ENCODE results near the gene MCM5.

Gene MCM5

GRCh38 chr22:35403356-35403755, 3.4 kb downstream of the MCM5 start:
- no peak for DNase-seq (ENCODE audit: low spot score)

DNA sequence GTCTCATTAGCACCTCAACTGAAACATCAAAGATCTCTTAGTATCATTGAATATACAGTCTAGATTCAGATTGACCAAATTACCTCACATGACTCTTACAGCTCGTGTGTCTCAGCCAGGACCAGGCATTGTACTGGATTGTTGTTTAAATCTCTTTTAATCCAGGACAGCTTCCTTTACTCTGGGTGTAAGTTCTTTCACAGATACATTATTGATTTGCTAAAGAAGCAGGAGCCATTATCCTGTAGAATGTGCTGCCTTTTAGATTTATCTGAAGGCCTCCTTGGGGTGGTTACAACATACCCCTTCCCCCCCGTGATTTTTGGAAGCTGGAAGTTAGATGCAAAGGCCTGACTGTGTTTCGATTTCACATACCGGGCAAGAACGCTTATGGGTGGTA, 4.2 kb downstream of the MCM5 start:
- no peak for DNase-seq (ENCODE audit: low spot score)

DNA sequence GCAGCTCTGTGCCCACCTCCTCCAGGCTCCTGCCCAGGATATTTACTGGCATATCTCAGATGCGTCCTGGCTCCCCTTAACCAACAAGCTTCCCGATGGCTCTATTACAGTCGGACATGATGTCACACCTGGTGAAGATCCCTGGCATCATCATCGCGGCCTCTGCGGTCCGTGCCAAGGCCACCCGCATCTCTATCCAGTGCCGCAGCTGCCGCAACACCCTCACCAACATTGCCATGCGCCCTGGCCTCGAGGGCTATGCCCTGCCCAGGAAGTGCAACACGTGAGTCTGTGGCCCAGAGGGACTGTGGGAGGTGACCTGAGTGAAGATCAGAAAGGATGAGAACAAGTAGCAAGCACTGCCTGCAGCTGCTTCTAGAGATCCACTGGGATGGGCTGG, 6.5 kb downstream of the MCM5 start:
- no peak for DNase-seq (ENCODE audit: low spot score)

DNA sequence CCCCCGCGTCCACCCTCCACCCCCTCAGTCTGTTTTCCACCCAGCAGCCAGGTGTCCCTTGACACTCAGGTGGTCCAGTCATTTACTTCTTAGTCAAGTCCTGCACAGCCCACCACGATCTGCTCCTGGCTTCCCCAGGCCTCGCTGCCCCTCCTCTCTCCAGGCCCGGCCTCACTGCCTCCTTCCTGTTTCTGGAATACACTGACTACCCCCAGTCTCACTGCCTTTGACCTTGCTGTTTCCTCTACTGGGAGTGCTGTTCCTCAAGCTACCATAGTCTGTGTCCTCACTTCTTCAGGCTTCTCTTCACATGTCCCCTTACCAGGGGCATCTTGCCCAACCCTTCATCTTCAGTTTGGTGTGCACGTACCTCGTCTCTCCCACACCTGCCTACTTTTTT, 7.4 kb downstream of the MCM5 start:
- DNase-seq (ENCODE audit: low spot score): no peak

- no peak for DNase-seq (ENCODE audit: low spot score)
Observed at GRCh38 chr22:35409783-35410662, 10.1 kb downstream of the MCM5 start.

DNA sequence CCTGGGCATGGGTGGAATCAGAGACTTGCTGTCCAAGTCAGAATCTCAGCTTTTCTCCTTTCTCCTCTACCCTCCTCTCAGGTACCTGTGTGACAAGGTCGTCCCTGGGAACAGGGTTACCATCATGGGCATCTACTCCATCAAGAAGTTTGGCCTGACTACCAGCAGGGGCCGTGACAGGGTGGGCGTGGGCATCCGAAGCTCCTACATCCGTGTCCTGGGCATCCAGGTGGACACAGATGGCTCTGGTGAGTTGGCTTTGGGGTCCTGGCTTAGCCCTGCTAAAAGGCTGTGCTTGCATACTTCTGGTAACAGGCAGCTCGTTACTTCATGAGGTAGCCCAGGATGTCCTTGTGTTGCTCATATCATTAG, 10.7 kb downstream of the MCM5 start:
- DNase-seq (ENCODE audit: low spot score): no peak

- DNase-seq (ENCODE audit: low spot score): no peak
Observed at GRCh38 chr22:35411102-35411501, 11.2 kb downstream of the MCM5 start.

- no peak for DNase-seq (ENCODE audit: low spot score)
Observed at GRCh38 chr22:35413624-35414023, 13.7 kb downstream of the MCM5 start.

- no peak for DNase-seq (ENCODE audit: low spot score)
Observed at GRCh38 chr22:35417606-35418005, 17.7 kb downstream of the MCM5 start.

DNA sequence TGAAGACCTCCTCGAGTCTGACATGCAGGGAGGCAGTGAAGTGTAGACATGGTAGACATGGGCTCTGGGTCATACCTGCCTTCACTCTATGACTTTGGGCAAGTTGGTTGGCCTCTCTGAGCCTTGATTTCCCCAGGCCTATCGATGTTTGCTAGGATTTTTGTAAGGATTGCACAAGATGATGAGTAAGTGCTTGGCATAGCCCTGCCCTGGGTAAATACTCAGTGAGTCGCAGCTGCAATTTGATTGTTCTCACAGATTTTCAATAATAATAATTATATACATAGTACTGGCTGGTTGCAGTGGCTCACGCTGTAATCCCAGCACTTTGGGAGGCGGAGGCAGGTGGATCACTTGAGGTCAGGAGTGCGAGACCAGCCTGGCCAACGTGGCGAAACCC, 18.1 kb downstream of the MCM5 start:
- no peak for DNase-seq (ENCODE audit: low spot score)

- no peak for DNase-seq (ENCODE audit: low spot score)
Observed at GRCh38 chr22:35418731-35419130, 18.8 kb downstream of the MCM5 start.

DNA sequence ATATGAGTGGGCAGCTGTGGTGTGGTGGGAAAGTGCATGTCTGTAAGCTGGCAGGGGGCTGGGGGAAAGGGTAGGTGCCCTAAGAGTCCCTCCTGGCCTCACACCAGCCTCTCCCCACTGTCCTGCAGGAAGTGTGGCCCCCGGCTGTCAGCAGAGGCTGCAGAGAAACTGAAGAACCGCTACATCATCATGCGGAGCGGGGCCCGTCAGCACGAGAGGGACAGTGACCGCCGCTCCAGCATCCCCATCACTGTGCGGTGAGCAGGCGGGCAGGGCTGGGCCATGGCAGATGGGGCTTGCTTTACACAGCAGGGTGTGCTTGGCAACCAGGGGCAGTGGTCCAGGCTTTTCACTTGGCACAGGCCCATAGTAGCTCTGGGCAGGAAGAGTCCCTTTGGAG, 19.8 kb downstream of the MCM5 start:
- DNase-seq (ENCODE audit: low spot score): no peak

- no peak for DNase-seq (ENCODE audit: low spot score)
Observed at GRCh38 chr22:35421121-35421520, 21.2 kb downstream of the MCM5 start.

DNA sequence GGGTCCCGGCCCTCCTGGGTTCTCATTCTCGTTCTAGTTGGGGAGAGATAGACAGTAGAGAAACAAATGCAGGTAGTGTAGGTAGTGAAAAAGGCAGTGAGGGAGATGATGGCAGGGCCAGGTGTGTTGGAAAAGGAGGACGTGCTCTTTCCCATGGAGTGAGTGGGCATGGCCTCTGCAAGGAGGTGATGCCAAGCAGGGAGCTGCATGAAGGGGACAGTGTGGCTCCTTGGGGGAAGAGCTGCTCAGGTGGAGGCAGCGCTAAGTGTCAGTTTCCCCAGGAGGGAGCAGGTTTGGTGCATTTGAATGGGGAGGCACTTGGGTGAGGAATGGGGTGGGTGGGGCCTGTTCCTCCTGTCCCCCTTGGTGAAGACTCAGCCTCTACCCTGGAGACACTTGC, 22.2 kb downstream of the MCM5 start:
- no peak for DNase-seq (ENCODE audit: low spot score)

DNA sequence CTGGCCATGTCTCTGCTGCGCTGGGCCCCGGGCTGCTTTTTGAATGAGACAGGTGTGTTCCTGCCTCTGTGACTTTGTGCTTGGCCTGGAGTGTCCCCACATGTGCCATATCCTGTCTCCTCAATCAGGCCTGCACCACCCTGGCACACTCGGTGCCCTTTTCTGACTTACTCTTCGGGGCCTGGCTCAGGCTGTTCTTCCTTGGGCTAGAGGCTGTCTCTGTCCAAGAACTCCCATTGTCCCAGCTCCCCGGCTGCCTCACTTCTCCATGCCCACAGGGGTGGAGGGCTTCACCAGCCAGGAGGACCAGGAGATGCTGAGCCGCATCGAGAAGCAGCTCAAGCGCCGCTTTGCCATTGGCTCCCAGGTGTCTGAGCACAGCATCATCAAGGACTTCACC, 23.0 kb downstream of the MCM5 start:
- no peak for DNase-seq (ENCODE audit: low spot score)

GRCh38 chr22:35424081-35424480, 24.1 kb downstream of the MCM5 start:
- no peak for DNase-seq (ENCODE audit: low spot score)

- no peak for DNase-seq (ENCODE audit: low spot score)
Observed at GRCh38 chr22:35424761-35425160, 24.8 kb downstream of the MCM5 start.

DNA sequence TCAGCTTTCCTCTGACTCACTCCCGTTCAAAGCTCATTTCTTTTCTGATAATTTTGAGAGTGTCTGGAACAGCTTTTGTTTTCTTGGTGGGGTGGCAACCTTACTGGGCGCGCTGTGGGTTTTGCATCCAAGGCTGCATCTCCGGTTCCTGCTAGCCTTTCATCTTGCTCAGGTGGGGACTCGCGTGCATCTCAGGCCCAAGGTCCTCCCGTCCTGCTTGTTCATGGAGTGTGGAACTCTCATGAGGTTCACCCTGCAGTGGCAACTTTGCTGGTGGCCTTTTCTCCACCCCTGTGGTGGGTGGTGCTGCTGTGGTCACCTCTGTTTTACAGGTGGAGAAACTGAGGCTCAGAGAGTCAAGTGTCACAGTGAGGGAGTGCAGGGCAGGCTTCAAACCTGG, 25.6 kb downstream of the MCM5 start:
- DNase-seq (ENCODE audit: low spot score): no peak

- DNase-seq (ENCODE audit: low spot score): no peak
Observed at GRCh38 chr22:35425971-35426800, 26.2 kb downstream of the MCM5 start.

DNA sequence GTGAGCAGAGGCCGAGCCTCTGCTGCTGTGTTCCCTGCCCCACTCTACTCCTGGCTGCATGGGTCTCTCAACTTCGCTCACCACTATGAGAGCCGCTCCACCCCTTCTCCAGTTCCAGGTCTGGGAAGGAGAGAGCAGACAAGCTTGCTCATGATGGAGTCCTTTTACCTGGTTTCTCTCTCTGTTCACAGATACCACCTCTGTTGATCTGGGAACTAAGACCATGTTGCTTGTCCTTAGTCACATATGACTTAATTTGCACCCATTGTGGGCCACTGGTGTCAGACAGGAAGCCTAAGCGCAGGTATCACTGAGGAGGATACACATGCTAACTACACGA, 26.8 kb downstream of the MCM5 start:
- DNase-seq (ENCODE audit: low spot score): no peak

DNA sequence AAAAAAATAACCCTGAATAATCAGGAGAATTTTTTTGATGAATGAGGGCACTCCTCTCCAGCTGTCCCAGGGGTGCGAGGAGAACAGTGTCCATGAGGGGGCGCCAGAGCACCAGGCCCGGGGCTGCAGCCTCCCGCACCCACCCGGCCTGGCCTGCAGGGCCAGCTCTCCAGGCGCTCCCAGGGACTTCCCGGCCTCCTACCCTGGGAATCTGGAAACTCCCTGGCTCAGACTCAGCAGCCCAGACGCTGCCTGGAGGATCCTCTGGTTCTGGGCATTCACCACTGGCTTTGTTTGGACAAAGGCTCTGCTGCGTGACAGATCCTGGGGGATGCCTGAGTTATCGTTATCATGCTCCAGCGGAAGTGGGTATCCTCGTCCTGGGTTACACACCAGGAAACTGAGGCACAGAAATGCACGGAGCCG, 31.0 kb downstream of the MCM5 start:
- DNase-seq (ENCODE audit: low spot score): peak; percentile 60

DNA sequence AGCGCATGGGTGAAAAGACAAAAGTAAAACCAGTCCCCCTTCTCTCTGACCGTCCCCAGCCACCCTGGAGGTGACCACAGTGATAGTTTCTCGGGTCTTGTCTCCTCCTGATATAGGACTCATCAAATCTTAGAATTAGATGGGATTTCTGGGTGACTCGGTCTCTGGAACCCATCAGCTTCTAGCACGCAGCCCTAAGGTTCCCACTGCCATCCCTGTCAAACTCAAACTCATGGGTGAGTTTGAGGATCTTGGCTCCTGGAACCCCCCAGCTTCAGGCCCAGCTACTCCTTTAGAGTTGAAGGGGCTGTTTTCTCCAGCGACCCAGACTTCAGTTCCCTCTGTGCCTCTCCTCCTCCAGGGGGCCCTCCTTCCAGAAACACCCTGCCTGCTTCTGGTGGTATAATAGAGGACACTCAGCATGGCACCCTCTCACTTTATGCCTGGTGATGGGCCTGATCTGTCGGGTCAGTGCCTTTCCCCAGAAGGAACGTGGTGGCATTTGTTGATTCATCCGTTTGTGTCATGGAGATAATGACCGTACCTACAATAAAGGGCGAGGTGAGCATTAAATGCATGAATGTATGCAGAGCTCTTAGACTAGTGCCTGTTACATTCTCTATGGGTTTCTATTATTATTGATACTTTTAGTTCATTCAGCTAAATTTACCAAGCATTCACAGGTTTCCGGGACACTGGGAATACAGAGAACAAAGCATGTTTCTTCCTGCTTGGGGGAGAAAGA, 31.7 kb downstream of the MCM5 start:
- no peak for DNase-seq (ENCODE audit: low spot score)

Measured in hematopoietic multipotent progenitor cell treated with erythropoietin and hydrocortisone succinate and interleukin-3 and kit ligand, for 15 days (in vitro differentiated cells).